GM18498 (cell line): ENCODE results near the gene TADA3.
"Not testable (repeated sequence)": the region's sequence is repeated elsewhere in the genome, so short reads cannot be mapped to it uniquely, and the experiment has no call there.

Source experiments
- ATAC-seq: cut with Tn5 transposase; IDR thresholded peaks from one replicate; pipeline ENCODE4 v1.9.1; 2021; ENCODE audit warnings: mild to moderate bottlenecking, moderate library complexity; ENCODE audit not compliant: unreplicated experiment

TADA3 gene

DNA sequence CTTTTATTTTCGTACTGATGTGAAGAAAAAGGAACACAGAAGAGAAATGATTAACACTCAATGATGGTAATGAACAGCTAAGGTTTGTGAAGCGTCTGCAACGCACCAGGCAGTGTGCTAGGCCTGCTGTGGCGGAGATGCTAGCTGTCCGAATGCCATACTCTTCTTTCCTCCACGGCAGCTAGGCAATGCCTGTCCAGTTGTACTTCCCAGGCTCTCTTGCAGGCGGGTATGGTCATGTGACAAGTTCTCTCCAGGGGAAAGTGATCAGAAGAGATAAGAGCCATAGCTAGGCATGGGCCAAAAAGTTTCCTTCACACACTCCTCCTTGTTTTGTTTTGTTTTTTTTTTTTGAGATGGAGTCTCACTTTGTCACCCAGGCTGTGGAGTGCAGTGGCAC is 6.7 kb downstream of the TADA3 start:
- ATAC-seq = no peak

DNA sequence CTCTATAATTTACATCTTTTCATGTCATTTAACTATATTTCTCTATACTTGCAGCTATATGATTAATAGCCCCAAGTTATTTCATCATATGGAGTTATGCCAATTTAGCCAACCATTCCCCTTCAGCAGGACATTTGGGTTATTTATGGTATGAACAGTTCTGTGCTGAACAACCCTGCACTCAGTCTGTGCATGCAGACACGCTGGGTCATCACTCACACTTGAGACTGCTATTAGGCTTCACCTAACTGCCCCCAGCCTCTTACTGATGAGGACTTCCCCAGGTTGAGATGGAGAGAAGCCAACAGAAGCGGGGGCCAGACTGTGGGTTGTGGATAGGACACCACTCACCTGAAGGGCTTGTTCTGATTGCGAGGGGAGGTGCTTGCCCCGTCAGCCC is 7.3 kb downstream of the TADA3 start:
- no peak for ATAC-seq

DNA sequence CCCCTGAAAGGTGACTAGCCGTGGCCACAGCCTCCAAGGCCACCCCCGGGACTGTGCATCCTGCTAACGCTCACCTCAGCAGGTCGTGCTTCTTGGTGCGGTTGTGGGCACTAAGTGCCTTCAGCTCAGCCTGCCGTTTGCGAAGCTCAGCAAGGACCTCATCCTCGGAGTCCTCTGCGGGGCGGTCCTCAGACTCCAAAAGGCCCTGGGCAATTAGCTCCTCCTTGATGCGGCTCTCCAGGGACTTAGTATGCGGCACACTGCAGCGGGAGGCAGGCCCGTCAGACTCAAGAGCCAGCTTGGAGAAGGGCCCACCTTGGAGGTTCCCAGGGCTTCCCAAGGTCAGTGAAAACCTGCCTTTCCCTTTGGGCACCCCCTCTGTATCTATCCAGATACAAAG is 8.3 kb downstream of the TADA3 start:
- ATAC-seq = no peak

DNA sequence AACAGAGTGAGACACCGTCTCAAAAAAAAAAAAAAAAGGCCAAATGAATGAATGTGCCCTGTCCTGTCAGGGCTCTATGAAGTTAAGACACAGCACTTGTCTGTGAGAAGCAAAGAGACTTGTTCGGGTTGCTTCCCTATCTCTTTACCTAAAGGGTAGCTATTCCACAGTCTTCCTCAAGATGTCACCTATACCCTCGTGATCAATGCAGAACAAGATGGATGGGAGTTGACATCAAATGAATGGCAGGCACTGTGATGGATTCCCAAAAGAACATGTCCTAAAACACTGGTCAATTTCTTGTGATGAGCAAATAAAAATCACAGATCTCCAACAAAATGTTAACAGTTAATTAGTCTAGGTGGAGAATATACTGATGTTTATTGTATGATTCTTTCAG is 9.5 kb downstream of the TADA3 start:
- ATAC-seq = no peak

DNA sequence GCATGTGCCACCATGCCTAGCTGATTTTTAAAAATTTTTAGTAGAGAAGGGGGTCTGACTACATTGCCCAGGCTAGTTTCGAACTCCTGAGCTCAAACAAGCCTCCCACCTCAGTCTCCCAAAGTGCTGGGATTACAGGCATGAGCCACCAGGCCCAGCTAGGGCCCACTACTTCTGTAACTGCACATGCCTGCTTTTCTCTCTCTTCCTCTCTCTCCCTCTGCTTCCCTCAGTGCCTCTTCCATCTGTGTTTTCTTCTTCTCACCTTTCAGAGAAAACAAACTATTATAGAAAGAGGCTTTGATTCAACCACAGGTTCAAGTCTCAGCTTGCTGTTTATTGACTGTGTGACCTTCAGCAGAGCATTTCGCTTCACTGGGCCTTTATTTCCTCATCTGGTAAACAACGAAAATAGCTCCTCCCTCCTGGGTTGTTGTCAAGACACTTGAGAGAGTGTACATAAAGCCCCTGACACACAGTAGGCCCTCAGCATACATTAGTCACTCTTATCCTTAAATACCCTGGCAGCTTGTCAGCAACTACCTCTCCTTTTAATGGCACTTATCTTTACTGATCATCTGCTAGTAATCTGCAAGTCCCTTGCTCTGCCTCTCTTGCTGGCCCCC is 10.2 kb downstream of the TADA3 start:
- no peak for ATAC-seq

DNA sequence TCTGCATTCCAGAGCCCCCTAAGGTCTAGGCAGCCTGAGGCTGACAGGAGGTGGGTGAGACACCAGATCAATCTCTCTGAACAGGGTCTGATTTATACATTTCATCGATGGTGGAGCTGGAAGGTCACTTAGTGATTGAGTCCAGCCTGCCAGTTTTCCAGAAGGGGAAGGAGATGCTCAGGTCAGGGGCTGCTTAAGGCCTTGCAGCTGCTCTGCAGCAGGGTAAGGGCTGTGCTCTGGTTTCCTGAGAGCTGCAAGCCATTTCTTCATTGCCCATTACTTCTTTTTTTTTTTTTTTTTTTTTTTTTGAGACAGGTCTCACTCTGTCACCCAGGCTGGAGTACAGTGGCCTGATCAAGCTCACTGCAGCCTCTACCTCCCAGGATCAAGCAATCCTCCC is 10.7 kb downstream of the TADA3 start:
- no peak for ATAC-seq

DNA sequence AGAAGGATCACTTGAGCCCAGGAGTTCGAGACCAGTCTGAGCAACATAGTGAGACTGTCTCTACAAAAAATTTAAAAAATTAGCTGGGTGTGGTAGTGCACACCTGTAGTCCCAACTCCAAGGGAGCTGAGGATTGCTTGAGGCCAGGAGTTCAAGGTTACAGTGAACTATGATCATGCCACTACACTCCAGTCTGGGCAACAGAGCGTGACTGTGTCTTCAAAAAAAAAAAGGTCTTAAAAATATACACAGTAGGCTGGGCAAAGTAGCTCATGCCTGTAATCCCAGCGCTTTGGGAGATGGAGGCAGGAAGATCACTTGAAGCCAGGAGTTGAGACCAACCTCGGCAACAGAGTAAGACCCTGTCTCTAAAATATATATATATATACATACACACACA is 11.4 kb downstream of the TADA3 start:
- no peak for ATAC-seq

DNA sequence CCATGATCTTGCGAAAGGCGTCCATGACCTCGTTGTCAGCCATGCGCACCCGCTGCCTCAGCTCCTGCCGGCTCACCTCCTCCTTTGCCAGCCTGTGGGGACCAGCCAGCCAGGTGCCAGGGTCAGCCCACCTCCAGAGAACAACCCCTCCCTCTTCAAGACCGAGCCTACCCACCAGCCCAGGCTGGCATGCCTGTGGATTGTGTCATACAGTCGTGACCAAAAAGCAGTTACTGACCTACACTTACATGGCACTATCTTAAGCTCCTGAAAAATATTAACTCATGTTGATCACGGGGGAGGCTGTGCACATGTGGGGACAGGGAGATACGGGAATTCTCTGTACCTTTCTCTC is 11.8 kb downstream of the TADA3 start:
- no peak for ATAC-seq

DNA sequence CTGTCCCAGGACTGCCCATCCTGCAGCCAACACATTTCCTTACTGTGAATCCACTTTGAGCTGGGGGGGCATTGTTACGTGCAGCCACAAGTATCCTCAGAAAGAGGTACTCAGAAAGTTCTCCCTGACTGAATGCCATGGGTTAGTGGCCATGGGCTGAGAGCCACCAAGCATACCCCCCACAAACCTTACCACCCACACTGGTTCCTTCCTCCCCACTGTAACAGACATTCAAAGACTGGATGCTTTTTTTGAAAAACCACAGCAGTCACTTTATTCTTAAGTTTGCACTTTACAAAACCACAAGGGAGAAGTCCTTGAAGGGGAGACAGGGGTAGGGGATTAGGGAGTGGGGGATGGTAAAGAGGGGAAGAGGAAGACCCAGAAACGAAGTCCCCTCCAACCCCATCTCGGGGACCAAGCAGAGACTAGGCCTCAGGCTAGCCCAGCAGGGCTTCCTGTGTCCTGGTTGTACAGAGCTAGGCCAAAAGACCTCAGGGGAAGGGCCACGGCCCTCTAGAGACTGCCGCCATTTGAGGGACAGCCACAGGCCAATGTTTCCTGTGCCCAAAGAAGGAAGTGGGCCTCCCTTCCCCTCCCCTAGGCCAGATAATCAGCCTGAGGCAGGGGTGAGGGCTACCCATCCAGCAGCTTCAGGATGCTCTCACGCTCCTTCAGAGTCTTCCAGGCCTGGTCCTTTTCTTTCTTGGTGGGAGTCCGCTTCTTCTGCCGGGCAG is 12.4 kb downstream of the TADA3 start:
- ATAC-seq = peak; percentile 55

DNA sequence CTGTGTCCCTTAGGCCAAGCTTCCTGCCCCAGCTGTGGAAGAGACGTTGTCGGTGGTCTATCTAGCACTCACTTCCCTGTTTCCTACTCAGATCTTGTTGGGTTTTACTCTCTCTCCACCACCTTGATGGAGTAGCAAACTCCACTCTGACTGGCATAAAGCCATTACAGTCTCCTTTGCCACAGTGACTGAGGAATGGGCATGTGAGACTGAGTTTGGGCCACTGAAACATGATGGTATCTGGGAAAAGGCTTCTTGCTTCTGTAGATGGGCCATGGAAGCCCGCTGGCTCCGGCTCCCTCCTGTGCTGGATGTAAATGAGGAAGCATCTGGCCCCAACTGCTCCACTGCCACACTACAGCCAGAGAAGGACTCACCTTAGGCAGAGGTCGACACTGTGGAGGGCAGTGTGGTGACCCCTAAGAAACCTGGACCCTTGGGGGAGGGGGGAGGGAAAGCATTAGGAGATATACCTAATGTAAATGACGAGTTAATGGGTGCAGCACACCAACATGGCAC is 13.1 kb downstream of the TADA3 start:
- ATAC-seq = no peak

DNA sequence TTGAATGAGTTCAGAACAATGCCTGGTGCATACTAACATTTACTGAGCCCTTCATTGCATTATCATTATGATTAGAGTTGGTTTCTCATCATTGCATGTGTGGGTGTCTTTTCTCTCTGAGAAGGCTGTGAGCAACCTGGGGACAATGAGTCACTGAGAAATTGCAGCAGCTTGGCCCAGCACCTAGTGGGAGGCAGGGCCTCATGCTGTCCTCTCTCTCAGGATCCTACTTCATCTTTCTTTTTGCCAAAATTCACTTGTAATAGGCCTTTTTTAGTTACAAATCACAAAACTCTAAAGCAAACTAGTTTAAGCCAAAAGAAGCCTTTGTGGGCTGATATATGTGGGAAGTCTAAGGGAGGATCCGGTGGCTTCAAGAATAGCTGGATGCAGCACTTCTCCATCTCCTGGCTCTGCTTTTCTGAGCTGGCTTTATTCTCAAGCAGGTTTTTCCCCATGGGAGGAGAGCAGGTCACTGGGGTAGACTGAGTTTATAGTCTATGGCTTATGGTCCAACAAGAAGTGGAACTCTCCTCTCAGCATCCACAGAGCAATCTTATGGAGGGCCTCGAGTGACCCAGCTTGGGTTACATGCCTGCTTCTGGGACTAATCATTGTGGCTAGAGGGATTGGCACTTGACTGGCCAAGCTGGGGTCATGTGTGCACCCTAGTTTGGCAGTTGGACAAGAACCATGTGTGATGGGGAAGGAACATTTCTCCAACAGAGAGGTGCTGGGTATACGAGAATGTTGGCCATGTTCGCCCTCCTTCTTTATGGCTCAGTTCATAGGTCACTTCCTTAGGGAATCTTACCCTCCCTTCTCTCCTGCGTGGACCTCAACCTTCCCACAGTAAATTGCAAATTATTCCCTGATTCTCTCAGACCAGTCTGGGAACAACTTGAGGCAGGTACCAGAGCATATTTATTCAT is 13.9 kb downstream of the TADA3 start:
- no peak for ATAC-seq

DNA sequence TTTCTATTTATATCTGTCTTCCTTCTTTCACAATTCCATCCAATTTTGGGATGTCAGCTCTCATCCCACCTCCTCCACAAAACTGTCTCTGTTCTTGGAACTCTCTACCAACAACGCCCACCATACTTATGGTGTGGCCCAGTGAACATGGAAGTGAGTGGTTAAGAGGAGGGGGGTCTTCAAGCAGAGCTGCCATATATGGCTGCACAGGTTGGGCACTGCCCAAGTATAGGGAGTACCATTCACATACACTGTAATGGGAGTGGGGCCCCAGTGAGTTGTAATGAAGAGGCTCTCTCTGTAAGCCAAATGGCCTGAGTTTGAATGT is 14.6 kb downstream of the TADA3 start:
- ATAC-seq = no peak

DNA sequence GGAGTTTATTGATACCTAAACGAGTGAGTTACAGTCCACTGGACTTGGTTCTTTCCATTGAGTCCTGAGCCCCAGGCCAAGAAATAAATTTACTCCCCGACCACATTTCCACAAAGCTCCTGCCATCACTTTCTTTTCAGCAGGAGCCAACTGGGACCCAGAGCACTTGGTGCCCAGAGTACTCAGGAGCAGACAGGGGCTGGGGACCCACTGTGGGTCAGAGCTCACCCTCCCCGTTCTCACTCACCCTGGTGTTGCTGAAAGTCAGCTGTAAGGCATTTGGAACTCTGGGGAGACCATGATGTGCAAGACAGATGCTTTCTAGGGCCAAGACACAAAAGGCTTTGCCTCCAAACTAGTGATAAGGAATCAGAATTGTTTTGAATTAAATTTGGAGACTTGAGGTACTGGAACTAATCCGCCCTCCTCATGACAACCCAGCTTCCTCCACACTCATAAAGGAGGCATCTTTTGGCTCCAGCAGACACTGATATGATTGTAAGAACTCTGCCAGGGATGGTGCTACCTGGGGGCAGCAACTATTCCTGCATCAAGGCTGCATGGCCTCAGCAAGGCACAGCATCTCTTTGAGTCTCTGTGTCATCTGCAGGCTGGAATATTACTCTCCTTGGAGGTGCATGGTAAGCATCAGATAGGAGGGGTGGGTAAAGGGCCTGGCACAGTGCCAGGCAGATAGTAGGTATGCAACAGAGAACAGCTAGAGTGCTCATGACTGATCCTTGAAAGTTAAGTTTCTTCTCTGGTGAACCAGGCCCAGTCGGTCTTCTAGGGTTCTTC is 15.2 kb downstream of the TADA3 start:
- no peak for ATAC-seq

DNA sequence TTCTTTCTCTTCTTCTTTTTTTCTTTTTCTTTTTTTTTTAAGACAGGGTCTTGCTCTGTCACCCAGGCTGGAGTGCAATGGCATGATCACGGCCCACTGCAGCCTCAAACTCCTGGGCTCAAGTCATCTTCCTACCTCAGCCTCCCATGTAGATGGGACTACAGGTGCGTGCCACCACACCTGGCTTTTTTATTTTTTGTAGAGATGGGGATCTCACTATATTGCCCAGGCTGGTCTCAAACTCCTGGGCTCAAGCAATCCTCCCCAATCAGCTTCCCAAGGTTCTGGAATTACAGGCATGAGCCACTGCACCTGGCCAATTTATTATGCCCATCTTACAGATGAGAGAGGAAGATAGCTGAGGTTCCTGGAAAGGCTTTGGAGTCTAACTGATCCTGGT is 21.3 kb downstream of the TADA3 start:
- not testable (repeated sequence) for ATAC-seq

DNA sequence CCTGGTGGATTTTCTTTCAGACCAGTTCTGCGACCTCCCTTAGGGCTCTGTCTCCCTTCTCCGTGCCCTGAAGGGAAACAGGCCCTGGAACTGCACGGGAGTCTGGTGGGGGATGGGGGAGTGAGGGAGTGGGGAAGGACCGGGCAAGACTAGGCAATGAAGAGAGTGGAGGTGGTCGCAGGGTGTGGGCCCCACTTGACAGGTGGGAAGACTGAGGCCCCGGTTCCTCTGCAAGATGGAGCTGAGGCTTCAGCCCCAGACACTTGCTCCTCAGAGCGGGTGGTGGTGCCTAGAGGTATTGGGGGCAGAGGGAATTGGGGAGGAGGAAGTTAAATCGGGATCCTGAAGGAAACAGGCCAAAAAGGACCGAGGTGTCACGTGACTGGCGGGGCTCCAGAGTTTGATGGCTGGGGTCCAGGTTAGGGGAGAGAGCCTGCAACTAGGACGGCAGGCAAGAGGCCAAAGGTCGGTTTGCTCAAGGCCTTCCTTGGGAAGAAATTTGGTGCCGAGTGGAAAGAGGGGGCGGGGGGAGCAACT is 21.9 kb downstream of the TADA3 start:
- ATAC-seq = no peak

DNA sequence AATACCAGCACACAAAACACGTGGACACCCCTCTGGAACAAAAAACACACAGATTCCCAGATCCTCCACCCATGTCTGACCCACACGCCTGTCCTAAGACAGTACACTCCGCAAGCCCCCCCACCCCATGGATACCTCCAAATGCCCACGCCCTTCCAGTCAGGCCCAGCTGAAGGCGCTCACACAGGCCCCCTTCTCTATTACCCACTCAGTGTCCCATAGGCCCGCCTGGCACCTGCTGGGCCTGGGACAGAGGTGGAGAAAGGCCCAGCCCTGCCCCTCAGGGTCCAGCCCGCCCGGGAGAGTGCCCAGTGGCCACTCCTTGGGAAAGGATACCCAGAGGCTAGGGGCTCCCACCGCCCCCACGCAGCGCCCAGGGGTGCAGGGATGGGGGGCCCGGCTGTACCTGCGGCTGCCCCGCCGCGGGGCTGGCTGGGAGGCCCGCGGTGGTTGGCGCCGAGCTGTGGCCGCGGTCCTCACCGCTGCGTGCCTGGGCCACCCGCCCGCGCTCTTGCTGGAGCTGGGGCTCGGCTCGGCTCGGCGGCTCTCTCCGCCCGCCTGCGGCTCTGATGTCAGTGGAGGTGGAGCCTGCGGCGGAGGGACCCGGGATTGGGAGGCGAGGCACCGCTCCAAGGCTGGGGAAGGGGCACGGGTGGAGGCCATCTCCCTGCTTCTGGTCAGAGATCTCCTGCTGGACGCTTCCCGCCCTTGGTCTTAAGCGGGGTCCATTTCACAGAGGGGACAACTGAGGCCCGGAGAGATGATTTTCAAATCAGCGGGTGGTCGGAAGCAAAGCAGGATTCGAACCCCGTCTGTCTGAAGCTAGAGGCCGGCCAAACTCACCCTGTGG is 22.6 kb downstream of the TADA3 start, which contains the start of gene CAMK1:
Gene CAMK1, minus strand, starts transcription at position 522 of the 850 bp plus-strand sequence. CDS start 2,198 bp downstream, outside the sequence.
- ATAC-seq = peak; percentile 70

DNA sequence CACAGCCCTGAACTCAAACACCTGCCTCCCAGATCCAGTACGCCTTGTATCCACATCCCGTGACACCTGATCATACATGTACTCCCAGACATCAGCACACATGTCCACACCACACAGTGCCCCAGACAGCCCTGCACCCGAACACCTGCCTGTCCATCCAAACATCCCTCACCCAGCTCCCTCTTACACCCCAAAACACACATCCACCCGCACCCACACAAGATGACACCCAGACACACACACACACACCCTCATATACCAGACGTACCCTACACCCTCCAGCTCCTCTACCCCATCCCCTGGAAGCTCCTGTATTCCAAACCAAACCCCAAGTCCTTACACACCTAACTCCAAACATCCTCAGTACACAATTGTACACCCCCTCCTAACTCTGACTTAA is 23.3 kb downstream of the TADA3 start:
- ATAC-seq = no peak

DNA sequence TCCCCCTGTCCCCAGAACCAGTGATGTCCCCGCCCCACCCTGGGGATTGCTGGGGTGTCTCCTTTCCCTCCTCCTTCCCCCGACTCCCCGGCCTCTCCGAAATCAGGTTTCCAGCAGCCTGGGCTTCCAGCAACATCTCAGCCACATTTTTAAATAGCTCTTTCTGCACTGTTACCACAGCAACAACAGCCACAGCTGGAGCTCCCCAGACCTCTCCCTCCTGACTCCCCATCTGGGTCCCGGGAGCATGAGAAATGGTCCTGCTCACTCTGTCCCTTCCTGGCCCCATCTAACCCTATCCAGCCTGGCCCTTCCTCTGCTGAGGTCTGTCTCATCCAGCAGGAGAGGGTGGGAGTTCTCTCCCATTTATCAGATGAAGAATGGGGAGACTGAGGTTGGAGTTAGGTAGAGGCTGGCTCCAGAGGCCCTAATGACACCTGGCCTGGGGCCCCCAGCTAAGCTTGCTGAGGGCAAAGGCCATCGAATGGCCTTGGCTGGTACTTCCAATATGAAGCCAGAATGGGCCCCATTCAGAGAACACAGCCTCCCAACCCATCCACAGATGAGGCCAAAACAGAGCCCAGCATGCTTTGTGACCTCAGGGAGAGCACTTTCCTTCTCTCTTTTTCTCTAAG is 24.0 kb downstream of the TADA3 start:
- ATAC-seq = no peak

DNA sequence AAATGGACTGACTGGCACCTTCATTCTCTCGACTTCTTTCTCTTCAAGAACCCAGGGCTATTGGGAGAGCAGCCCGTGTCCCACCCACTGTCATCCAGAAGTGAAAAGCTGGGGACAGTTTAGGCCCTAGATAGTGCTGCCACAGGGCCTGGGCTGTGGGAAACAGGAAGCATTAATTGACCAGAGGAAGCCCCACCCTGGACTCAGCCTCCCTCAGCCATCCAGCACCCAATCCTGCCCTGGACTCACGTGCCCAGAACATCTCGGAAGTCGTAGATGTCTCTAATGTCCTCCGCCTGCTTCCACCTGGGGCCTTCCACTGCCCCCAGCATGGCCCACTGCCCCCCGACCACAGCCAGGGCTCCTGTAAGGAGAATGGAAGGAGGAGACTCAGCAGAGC is 24.9 kb downstream of the TADA3 start:
- ATAC-seq = no peak
